Vagina (tissue), 2 donors: Measurements from ENCODE around the gene FOXRED1. TPM values are rescaled to one million over a fixed set of nuclear protein-coding genes. Genes with fewer than 3 reads are reported as not detected.

Source experiments
- DNase-seq, 2 donors: peaks; one replicate each; pipeline ENCODE4 v3.0.0-alpha.2; 2017; ENCODE audit errors: extremely low spot score in 2 of 2
- H3K27ac ChIP-seq: fragments of 200-600 bp; sonication (generic); one replicate; pipeline ENCODE4 v1.5.1; 2019
- H3K27me3 ChIP-seq: fragments of 200-600 bp; sonication (generic); one replicate; pipeline ENCODE4 v1.5.1; 2019
- H3K36me3 ChIP-seq, 2 donors: fragments of 200-600 bp; sonication (generic); one replicate each; pipeline ENCODE4 v1.5.1; 2017 to 2019
- H3K4me1 ChIP-seq: fragments of 200-600 bp; sonication (generic); one replicate; pipeline ENCODE4 v1.5.1; 2019
- H3K4me3 ChIP-seq, 2 donors: fragments of 200-600 bp; sonication (generic); 1 replicate in 1 of 2; 2 replicates in 1 of 2; pipeline ENCODE4 v1.5.1; 2016 to 2019
- H3K9me3 ChIP-seq: fragments of 200-600 bp; sonication (generic); one replicate; pipeline ENCODE4 v1.5.1; 2019
- POLR2A ChIP-seq, 2 donors: fragments of 450-650 bp; IDR thresholded peaks; one replicate each; pipeline ENCODE4 v1.6.1; 2017; ENCODE audit warnings: antibody characterized with exemption in 2 of 2, mild to moderate bottlenecking in 2 of 2, moderate library complexity in 2 of 2
- POLR2AphosphoS5 ChIP-seq, 2 donors: sonication (generic); formaldehyde crosslinking; IDR thresholded peaks; one replicate each; pipeline ENCODE4 v1.9.0; 2017; ENCODE audit warnings: antibody characterized with exemption in 2 of 2, mild to moderate bottlenecking in 2 of 2, low read depth in 1 of 2; ENCODE audit not compliant: insufficient read depth in 1 of 2
- intact Hi-C: fragments of 100-400 bp; cut with DNase I; formaldehyde crosslinking; loops from one replicate; pipeline ENCODE4 v1.15.1; 2023
- total RNA-seq: library from RNA; depleted of rRNA; stranded (reverse); fragments of >200 nt; gene quantifications from one replicate; pipeline ENCODE4 v1.2.3, GENCODE V29; 2016
- TF ChIP-seq, protein P1 (sequence below), 3 experiments: fragments of 450-650 bp in 2 of 3; fragments of 200-600 bp in 1 of 3; sonication (generic) in 1 of 3; IDR thresholded peaks; one replicate each; pipeline ENCODE4 v1.5.1; 2017 to 2019; ENCODE audit warnings: antibody characterized with exemption in 3 of 3, mild to moderate bottlenecking in 2 of 3, moderate library complexity in 2 of 3

Gene FOXRED1
- total RNA-seq, 1 donor from 2014 or later = 16.7 TPM

DNA sequence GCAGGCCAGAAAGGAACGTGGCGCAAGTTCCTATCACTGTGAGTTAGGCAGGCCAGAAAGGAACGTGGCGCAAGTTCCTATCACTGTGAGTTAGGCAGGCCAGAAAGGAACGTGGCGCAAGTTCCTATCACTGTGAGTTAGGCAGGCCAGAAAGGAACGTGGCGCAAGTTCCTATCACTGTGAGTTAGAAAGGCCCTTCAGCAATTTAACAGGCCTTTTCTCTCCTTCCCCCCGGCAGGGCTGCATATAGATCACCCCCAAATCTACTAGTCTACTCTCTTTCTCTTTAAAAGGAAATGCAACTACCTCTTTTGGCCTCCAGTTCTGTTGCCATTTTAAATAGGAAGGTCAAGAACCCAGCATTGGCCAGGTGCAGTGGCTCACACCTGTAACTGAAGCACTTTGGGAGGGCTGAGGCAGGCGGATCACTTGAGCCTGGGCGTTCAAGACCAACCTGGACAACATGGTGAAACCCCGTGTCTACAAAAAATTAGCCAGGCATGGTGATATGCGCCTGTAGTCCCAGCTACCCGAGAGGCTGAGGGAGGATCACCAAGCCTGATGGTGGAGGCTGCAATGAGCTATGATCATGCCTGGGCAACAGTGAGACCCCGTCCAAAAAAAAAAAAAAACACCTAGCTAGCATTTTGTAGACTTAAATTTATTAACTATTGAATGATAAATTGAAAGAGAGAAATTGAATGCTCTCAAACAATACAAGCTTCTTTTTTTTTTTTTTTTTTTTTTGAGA, 42.4 kb upstream of the FOXRED1 start:
- H3K4me1 ChIP-seq = no peaks in the 10 kb centered on the region
- H3K9me3 ChIP-seq = no peaks in the 10 kb centered on the region
- no peak for TF ChIP-seq POLR2AphosphoS5 (IDR thresholded peaks at IDR 0.05; ENCODE audit: insufficient read depth in 1 of 2, low read depth in 1 of 2)
- TF ChIP-seq, protein P1, sequence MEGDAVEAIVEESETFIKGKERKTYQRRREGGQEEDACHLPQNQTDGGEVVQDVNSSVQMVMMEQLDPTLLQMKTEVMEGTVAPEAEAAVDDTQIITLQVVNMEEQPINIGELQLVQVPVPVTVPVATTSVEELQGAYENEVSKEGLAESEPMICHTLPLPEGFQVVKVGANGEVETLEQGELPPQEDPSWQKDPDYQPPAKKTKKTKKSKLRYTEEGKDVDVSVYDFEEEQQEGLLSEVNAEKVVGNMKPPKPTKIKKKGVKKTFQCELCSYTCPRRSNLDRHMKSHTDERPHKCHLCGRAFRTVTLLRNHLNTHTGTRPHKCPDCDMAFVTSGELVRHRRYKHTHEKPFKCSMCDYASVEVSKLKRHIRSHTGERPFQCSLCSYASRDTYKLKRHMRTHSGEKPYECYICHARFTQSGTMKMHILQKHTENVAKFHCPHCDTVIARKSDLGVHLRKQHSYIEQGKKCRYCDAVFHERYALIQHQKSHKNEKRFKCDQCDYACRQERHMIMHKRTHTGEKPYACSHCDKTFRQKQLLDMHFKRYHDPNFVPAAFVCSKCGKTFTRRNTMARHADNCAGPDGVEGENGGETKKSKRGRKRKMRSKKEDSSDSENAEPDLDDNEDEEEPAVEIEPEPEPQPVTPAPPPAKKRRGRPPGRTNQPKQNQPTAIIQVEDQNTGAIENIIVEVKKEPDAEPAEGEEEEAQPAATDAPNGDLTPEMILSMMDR (IDR thresholded peaks at IDR 0.05) = no peak
- TF ChIP-seq POLR2A (IDR thresholded peaks at IDR 0.05) = no peak
- H3K27ac ChIP-seq = no peak overlapping the region
- intact Hi-C loops = no loop called here
- H3K36me3 ChIP-seq = no peaks in the 10 kb centered on the region
- no peak for DNase-seq
- no peak overlapping the region for H3K4me3 ChIP-seq
- H3K27me3 ChIP-seq = no peaks in the 10 kb centered on the region

DNA sequence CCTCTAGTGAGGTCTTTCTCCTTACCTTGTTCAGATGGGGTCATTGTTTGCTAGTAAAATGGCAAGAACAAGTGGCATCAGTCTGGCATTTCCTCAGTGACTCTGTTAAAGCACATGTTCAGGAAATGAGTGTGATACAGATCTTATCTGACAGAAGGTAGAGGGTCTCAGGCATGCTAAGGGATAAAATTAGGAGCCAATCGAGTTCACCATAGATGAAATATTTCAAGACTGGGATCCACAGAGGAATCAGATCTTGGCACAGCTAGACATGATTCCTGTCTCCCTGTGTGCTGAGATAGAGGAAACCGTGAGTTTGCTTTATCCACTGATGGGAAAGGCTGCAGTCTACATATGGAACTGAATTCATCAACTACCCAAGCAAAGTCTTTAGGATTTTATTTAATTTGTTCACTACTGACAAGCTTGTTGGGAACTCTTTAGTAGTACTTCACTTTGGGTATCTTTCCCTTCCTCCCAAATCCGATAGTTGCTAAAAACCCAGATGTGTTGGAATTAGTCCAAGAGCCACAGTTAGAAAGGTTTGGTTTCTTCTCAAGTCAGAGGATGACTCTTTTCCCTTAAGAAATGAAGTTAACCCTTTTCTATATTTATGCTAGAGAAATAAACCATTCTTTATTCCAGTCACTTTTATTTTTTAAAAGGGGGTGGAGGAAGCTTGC, 39.0 kb upstream of the FOXRED1 start:
- Histone ChIP-seq H3K4me3 (no peak overlapping the region), H3K36me3 (no peaks in the 10 kb centered on the region), H3K9me3 (no peaks in the 10 kb centered on the region), H3K27me3 (no peaks in the 10 kb centered on the region), H3K27ac (no peak overlapping the region), H3K4me1 (no peaks in the 10 kb centered on the region)
- TF ChIP-seq, protein P1 (IDR thresholded peaks at IDR 0.05) = no peak
- no peak for TF ChIP-seq POLR2AphosphoS5 (IDR thresholded peaks at IDR 0.05; ENCODE audit: insufficient read depth in 1 of 2, low read depth in 1 of 2)
- no peak for TF ChIP-seq POLR2A (IDR thresholded peaks at IDR 0.05)
- intact Hi-C loops = no loop called here
- no peak for DNase-seq

DNA sequence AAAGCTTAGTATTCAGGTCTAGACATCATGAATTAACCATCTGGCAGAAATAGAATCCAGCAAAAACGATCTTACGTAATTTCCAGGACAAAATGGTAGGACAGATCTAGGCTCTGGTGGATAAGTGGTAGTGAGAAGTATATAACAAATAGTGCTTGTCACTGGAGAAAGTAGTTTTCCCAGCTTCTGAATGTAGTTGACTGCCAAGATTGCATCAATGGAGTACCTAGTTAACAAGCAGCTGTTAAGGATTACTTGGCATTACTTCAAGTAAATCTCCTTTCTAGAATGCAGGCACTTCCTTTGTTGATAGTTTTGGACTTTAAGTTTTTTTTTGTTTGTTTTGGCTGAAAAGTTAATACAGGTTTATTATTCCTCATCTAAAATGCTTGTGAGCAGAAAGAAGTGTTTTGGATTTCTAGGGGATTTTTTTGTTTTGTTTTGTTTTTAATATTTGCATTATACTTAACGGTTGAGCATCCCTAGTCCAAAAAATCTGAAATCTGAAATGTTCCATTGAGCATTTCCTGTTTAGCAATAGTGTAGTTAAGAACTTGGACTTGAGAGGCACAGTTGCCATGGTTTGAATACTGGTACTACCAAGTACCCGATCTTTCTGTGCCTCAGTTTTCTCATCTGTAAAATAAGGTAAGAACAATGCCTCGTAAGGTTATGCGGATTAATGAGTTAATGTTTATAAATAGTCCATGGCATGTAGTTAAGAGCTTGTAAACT, 37.1 kb upstream of the FOXRED1 start:
- H3K9me3 ChIP-seq = no peaks in the 10 kb centered on the region
- no peak overlapping the region for H3K4me3 ChIP-seq
- TF ChIP-seq POLR2AphosphoS5 (IDR thresholded peaks at IDR 0.05; ENCODE audit: insufficient read depth in 1 of 2, low read depth in 1 of 2) (no peak), POLR2A (IDR thresholded peaks at IDR 0.05) (no peak)
- TF ChIP-seq, protein P1 (IDR thresholded peaks at IDR 0.05) = no peak
- H3K27ac ChIP-seq = no peak overlapping the region
- no peak for DNase-seq
- intact Hi-C loops = no loop called here
- peaks cover 0 to 8% of the 10 kb centered on the region in 2 donors for H3K36me3 ChIP-seq
- H3K4me1 ChIP-seq = no peaks in the 10 kb centered on the region
- H3K27me3 ChIP-seq = no peaks in the 10 kb centered on the region

DNA sequence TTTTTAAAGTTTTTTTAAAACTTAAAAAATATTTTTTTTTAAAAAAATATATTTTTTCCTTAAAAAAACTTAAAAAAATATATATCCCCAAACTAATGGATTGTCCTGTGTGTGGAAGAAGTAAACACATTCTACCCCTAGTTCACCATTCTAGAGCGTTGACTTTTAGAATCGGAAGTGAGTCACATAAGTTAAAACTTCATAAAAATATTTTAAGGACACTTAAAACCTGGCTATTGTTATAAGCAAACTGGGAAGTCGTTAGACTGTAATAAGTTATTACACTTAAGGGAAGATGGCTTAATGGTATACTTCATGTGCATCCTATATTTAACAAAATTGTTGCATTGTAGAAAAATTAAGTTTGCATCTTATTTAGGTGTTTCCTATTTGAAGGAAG, 36.3 kb upstream of the FOXRED1 start:
- H3K4me3 ChIP-seq = no peak overlapping the region
- no peaks in the 10 kb centered on the region for H3K9me3 ChIP-seq
- H3K27ac ChIP-seq = no peak overlapping the region
- DNase-seq = no peak
- peaks cover 0 to 8% of the 10 kb centered on the region in 2 donors for H3K36me3 ChIP-seq
- H3K27me3 ChIP-seq = no peaks in the 10 kb centered on the region
- intact Hi-C loops = no loop called here
- TF ChIP-seq POLR2AphosphoS5 (IDR thresholded peaks at IDR 0.05; ENCODE audit: insufficient read depth in 1 of 2, low read depth in 1 of 2) (no peak), POLR2A (IDR thresholded peaks at IDR 0.05) (no peak)
- TF ChIP-seq, protein P1 (IDR thresholded peaks at IDR 0.05) = no peak
- no peaks in the 10 kb centered on the region for H3K4me1 ChIP-seq
